IMR-90 (cell line): ENCODE results near the gene PPEF2. TPM values are rescaled to one million over a fixed set of nuclear protein-coding genes. Genes with fewer than 3 reads are reported as not detected.

ENCODE experiments used
- ATAC-seq: fragments of 200-7000 bp; cut with Tn5 transposase; 2 replicates; pipeline ENCODE4 v1.9.1; 2020; ENCODE audit warnings: low read depth, mild to moderate bottlenecking, moderate library complexity
- BruUV-seq: library from RNA; stranded (reverse); fragments of 400-500 nt; replicated peaks from 2 replicates; lab custom pipeline; 2021; lab: Mats Ljungman, UMichigan
- CTCF ChIA-PET: fragments of 300-600 bp; formaldehyde crosslinking; extraction: SDS; loops from one replicate; lab custom pipeline; 2021; ENCODE audit warnings: antibody characterized with exemption; lab: Yijun Ruan, JAX
- POLR2A ChIA-PET: fragments of 300-600 bp; sonication (Branson Sonifier 250); formaldehyde crosslinking; loops from one replicate; lab custom pipeline; 2022; ENCODE audit warnings: antibody characterized with exemption; ENCODE audit not compliant: unreplicated experiment; lab: Charles Lee
- DNase-seq: peaks from one replicate; pipeline ENCODE4 v3.0.0; 2013
- H2AFZ ChIP-seq: replicated peaks from 2 replicates; pipeline ENCODE3; 2013; ENCODE audit warnings: low read length, mild to moderate bottlenecking; ENCODE audit not compliant: poor library complexity
- H2AK5ac ChIP-seq: 2 replicates; pipeline ENCODE4 v1.6.1; 2013; ENCODE audit warnings: low read depth, low read length, inconsistent platforms
- H2AK9ac ChIP-seq: replicated peaks from 2 replicates; pipeline ENCODE3; 2013; ENCODE audit warnings: mild to moderate bottlenecking, low read depth, low read length, moderate library complexity; ENCODE audit not compliant: poor library complexity
- H2BK120ac ChIP-seq: 2 replicates; pipeline ENCODE4 v1.6.1; 2013; ENCODE audit warnings: low read depth, low read length, inconsistent platforms
- H2BK15ac ChIP-seq: 3 replicates; pipeline ENCODE4 v1.6.1; 2013; ENCODE audit warnings: low read depth, low read length, inconsistent platforms
- H2BK20ac ChIP-seq: 2 replicates; pipeline ENCODE4 v1.6.1; 2013; ENCODE audit warnings: low read depth, mild to moderate bottlenecking, inconsistent platforms, low read length, moderate library complexity
- H2BK5ac ChIP-seq: 2 replicates; pipeline ENCODE4 v1.6.1; 2013; ENCODE audit warnings: mild to moderate bottlenecking, low read depth, low read length, inconsistent platforms; ENCODE audit not compliant: poor library complexity, severe bottlenecking
- H3K14ac ChIP-seq: replicated peaks from 2 replicates; pipeline ENCODE4 v1.6.1; 2013; ENCODE audit warnings: low read depth, low read length, inconsistent platforms
- H3K18ac ChIP-seq: 2 replicates; pipeline ENCODE4 v1.6.1; 2013; ENCODE audit warnings: low read depth, low read length, control low read depth
- H3K23ac ChIP-seq: 2 replicates; pipeline ENCODE4 v1.6.1; 2013; ENCODE audit warnings: low read depth, low read length, inconsistent platforms
- H3K27ac ChIP-seq: 2 replicates; pipeline ENCODE4 v1.5.1; 2013; ENCODE audit warnings: mild to moderate bottlenecking, control low read depth, low read length; ENCODE audit not compliant: insufficient read depth
- H3K27me3 ChIP-seq: 2 replicates; pipeline ENCODE4 v1.6.1; 2013; ENCODE audit warnings: low read length; ENCODE audit not compliant: control insufficient read depth, insufficient read depth
- H3K36me3 ChIP-seq: 2 replicates; pipeline ENCODE4 v1.6.1; 2013; ENCODE audit warnings: low read length, mixed read lengths; ENCODE audit not compliant: control insufficient read depth, insufficient read depth
- H3K4ac ChIP-seq: 2 replicates; pipeline ENCODE4 v1.6.1; 2013; ENCODE audit warnings: low read depth, low read length, inconsistent platforms
- H3K4me1 ChIP-seq: 2 replicates; pipeline ENCODE4 v1.6.1; 2013; ENCODE audit warnings: low read length, mixed read lengths; ENCODE audit not compliant: control insufficient read depth, insufficient read depth
- H3K4me2 ChIP-seq: 2 replicates; pipeline ENCODE4 v1.6.1; 2013; ENCODE audit warnings: low read depth, mild to moderate bottlenecking, control low read depth, low read length, moderate library complexity
- H3K4me3 ChIP-seq: 2 replicates; pipeline ENCODE4 v1.5.1; 2013; ENCODE audit warnings: low read depth, mild to moderate bottlenecking, control low read depth, low read length, moderate library complexity; ENCODE audit not compliant: insufficient read depth
- H3K56ac ChIP-seq: 2 replicates; pipeline ENCODE4 v1.6.1; 2013; ENCODE audit warnings: low read length, inconsistent platforms; ENCODE audit not compliant: insufficient read depth; ENCODE audit errors: extremely low read depth
- H3K79me1 ChIP-seq, 2 experiments: 2 replicates each; pipeline ENCODE4 v1.6.1; 2013; ENCODE audit warnings: low read length in 2 of 2, inconsistent platforms in 1 of 2, low read depth in 1 of 2
- H3K9ac ChIP-seq: 2 replicates; pipeline ENCODE4 v1.6.1; 2013; ENCODE audit warnings: low read depth, low read length, control low read depth
- H3K9me1 ChIP-seq: 2 replicates; pipeline ENCODE4 v1.6.1; 2013; ENCODE audit warnings: low read length, inconsistent platforms; ENCODE audit not compliant: insufficient read depth
- H3K9me3 ChIP-seq: 2 replicates; pipeline ENCODE4 v1.6.1; 2013; ENCODE audit warnings: low read length; ENCODE audit not compliant: control insufficient read depth, insufficient read depth
- H4K20me1 ChIP-seq: 2 replicates; pipeline ENCODE4 v1.6.1; 2013; ENCODE audit warnings: low read length, inconsistent platforms; ENCODE audit not compliant: insufficient read depth
- H4K5ac ChIP-seq: 2 replicates; pipeline ENCODE4 v1.6.1; 2013; ENCODE audit warnings: mild to moderate bottlenecking, low read depth, low read length, control low read depth
- H4K8ac ChIP-seq, 2 experiments: 2 replicates each; pipeline ENCODE4 v1.6.1; 2013; ENCODE audit warnings: low read depth in 2 of 2, low read length in 2 of 2, control low read depth in 1 of 2, inconsistent platforms in 1 of 2
- H4K91ac ChIP-seq: 2 replicates; pipeline ENCODE4 v1.6.1; 2013; ENCODE audit warnings: low read depth, low read length, inconsistent platforms; ENCODE audit not compliant: insufficient read depth
- CEBPB ChIP-seq: IDR thresholded peaks from 2 replicates; pipeline ENCODE4 v1.6.1; 2012; ENCODE audit warnings: low read depth, low read length, improper control_type of control experiment
- NFE2L2 ChIP-seq: fragments of 150-350 bp; IDR thresholded peaks from 2 replicates; pipeline ENCODE4 v1.6.1; 2016; ENCODE audit warnings: low read depth, mild to moderate bottlenecking, low read length
- WGBS, 2 experiments: methylation state at CpG; one replicate each; pipeline versions ENCODE4 v1.1.5 to v1.1.7; 2013; ENCODE audit warnings: missing lambda C conversion rate in 2 of 2; ENCODE audit not compliant: insufficient read length in 1 of 2; ENCODE audit errors: extremely low coverage in 2 of 2; 5-methylcytosine and 5-hydroxymethylcytosine counted together
- dilution Hi-C: fragments of 300-500 bp; cut with HindIII; formaldehyde crosslinking; loops from one replicate; pipeline ENCODE4 v1.14.3; 2018; ENCODE audit warnings: low sequenced_read_pairs; ENCODE audit not compliant: unreplicated experiment
- in situ Hi-C: fragments of 300-500 bp; cut with MboI; formaldehyde crosslinking; loops from 3 replicates; pipeline ENCODE4 v1.14.3; 2019; ENCODE audit warnings: low sequenced_read_pairs, inconsistent platforms, mixed read lengths
- intact Hi-C: fragments of 100-400 bp; cut with micrococcal nuclease; formaldehyde crosslinking; loops from 2 replicates; pipeline ENCODE4 v1.10.0; 2022
- polyA plus RNA-seq, 3 experiments: library from polyadenylated mRNA; depleted of rRNA; stranded (reverse); fragments of >200 nt; gene quantifications; 2 replicates each; pipeline ENCODE4 v1.2.3, GENCODE V29; 2012; ENCODE audit warnings: low replicate concordance in 1 of 3
- total RNA-seq: library from RNA; depleted of rRNA; stranded (reverse); fragments of >200 nt; gene quantifications from 2 replicates; pipeline ENCODE4 v1.2.3, GENCODE V29; 2012

Gene PPEF2
- total and polyA plus RNA-seq, 2 of the 4 experiments (the other 2 are of a cell fraction): not detected

GRCh38 chr4:75841641-75842520 is 60.4 kb downstream of the PPEF2 start:
- no peak for ATAC-seq
- Histone ChIP-seq H3K27ac (peak overlapping the region; percentile 45; the same call in 1 of the 2 replicates), H3K14ac (peak overlapping the region; percentile 73), H2AK9ac (no peak overlapping the region), H2BK5ac (peak overlapping the region; percentile 5), H3K27me3 (no peaks in the 10 kb centered on the region), H3K56ac (no peak overlapping the region), H2BK20ac (peak overlapping the region; percentile 72), H3K23ac (0 out of 2 replicates have a peak overlapping the region, but pooled peaks have one; percentile 8), H3K9me3 (no peaks in the 10 kb centered on the region), H3K4me1 (peaks cover 11% of the 10 kb centered on the region), H4K8ac (peak overlapping the region; percentile 48 to 50; a peak in 3 of 4 replicates), H3K79me1 (no peaks in the 10 kb centered on the region), H4K91ac (peak overlapping the region; percentile 78), H3K9me1 (peaks cover 3% of the 10 kb centered on the region; the same call in 1 of the 2 replicates), H3K36me3 (no peaks in the 10 kb centered on the region), H2AFZ (no peak overlapping the region), H3K4ac (peak overlapping the region; percentile 48; the same call in 1 of the 2 replicates), H4K20me1 (no peaks in the 10 kb centered on the region), H3K4me2 (no peak overlapping the region), H2BK15ac (peak overlapping the region; percentile 97), H3K9ac (no peak overlapping the region), H4K5ac (peak overlapping the region; percentile 18; the same call in 1 of the 2 replicates), H2AK5ac (peak overlapping the region; percentile 70; the same call in 1 of the 2 replicates), H3K18ac (peak overlapping the region; percentile 45; the same call in 1 of the 2 replicates), H3K4me3 (no peak overlapping the region), H2BK120ac (peak overlapping the region; percentile 74)
- TF ChIP-seq NFE2L2 (peak; percentile 75), CEBPB (no peak)
- WGBS, 2 experiments: no CpG with 5 or more reads among the region's 8 CpGs
- POLR2A ChIA-PET: no interaction called here
- intact Hi-C loops (no loop called here), in situ Hi-C loops (no loop called here), dilution Hi-C loops (no loop called here)
- BruUV-seq: no TSS peak
- CTCF ChIA-PET: no interaction called here
- DNase-seq: no peak
